ENCODE data around the gene CAMTA1. TPM values are rescaled to one million over a fixed set of nuclear protein-coding genes. Genes with fewer than 3 reads are reported as not detected.

CAMTA1 gene
- total RNA-seq, 4 donors from 2014 or later: 86.3 to 170 (median 132) TPM

- no peak overlapping the region for H3K27ac ChIP-seq
- H3K27me3 ChIP-seq: no peaks in the 10 kb centered on the region
- no peak overlapping the region for H3K4me3 ChIP-seq
- TF ChIP-seq POLR2A (IDR thresholded peaks at IDR 0.05) (no peak), CTCF (IDR thresholded peaks at IDR 0.05) (no peak), POLR2AphosphoS5 (IDR thresholded peaks at IDR 0.05) (no peak), EP300 (IDR thresholded peaks at IDR 0.05) (no peak)
- peaks cover 0 to 5% (median 0%) of the 10 kb centered on the region in 3 donors for H3K9me3 ChIP-seq
- no peaks in the 10 kb centered on the region for H3K4me1 ChIP-seq
- WGBS, 2 donors (ENCODE audit: low coverage in 1 of 2): 100% methylated on average over 1 of the region's 6 CpGs; no CpG with 5 or more reads in 1 of the 2 donors
- H3K36me3 ChIP-seq: no peaks in the 10 kb centered on the region
- no peak for ATAC-seq
Measured at GRCh38 chr1:7422081-7422480, 636.8 kb downstream of the CAMTA1 start.

DNA sequence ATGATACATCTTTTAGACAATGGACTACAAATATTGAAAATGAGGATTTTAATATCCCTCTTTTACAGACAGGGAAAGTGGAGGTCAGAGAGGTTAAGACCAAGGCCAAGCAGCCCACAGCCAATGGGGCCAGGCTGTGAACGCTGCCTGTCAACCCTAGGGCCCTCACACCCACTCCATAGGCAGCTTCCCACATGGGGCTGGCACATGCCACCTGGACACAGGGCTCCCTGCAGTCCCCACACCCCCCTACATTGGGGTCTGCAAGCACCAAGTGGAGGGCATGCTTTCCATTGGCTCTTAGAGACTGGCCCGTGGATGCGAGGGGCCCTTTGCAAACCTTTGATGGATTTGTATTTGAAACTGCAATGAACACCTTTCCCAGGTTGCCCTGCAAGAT is 637.3 kb downstream of the CAMTA1 start:
- no peak for ATAC-seq
- WGBS, 2 donors (ENCODE audit: low coverage in 1 of 2): 89% methylated on average over 3 of the region's 3 CpGs; no CpG with 5 or more reads in 1 of the 2 donors
- no peaks in the 10 kb centered on the region for H3K4me1 ChIP-seq
- peaks cover 0 to 5% (median 0%) of the 10 kb centered on the region in 3 donors for H3K9me3 ChIP-seq
- no peak overlapping the region for H3K4me3 ChIP-seq
- H3K27me3 ChIP-seq: no peaks in the 10 kb centered on the region
- TF ChIP-seq POLR2AphosphoS5 (IDR thresholded peaks at IDR 0.05) (no peak), CTCF (IDR thresholded peaks at IDR 0.05) (no peak), EP300 (IDR thresholded peaks at IDR 0.05) (no peak)
- H3K27ac ChIP-seq: no peak overlapping the region
- no peaks in the 10 kb centered on the region for H3K36me3 ChIP-seq

- H3K4me3 ChIP-seq: no peak overlapping the region
- TF ChIP-seq EP300 (IDR thresholded peaks at IDR 0.05): no peak
- TF ChIP-seq POLR2A (IDR thresholded peaks at IDR 0.05): no peak
- TF ChIP-seq POLR2AphosphoS5 (IDR thresholded peaks at IDR 0.05): no peak
- TF ChIP-seq CTCF (IDR thresholded peaks at IDR 0.05): no peak
- H3K36me3 ChIP-seq: no peaks in the 10 kb centered on the region
- H3K4me1 ChIP-seq: no peaks in the 10 kb centered on the region
- no CpG with 5 or more reads among the region's 9 CpGs for WGBS, 2 donors (ENCODE audit: low coverage in 1 of 2)
- no peaks in the 10 kb centered on the region for H3K27me3 ChIP-seq
- ATAC-seq: no peak
- peaks cover 0 to under 1% (median 0%) of the 10 kb centered on the region in 3 donors for H3K9me3 ChIP-seq
- H3K27ac ChIP-seq: no peak overlapping the region
Measured at GRCh38 chr1:7422966-7423365, 637.7 kb downstream of the CAMTA1 start.

DNA sequence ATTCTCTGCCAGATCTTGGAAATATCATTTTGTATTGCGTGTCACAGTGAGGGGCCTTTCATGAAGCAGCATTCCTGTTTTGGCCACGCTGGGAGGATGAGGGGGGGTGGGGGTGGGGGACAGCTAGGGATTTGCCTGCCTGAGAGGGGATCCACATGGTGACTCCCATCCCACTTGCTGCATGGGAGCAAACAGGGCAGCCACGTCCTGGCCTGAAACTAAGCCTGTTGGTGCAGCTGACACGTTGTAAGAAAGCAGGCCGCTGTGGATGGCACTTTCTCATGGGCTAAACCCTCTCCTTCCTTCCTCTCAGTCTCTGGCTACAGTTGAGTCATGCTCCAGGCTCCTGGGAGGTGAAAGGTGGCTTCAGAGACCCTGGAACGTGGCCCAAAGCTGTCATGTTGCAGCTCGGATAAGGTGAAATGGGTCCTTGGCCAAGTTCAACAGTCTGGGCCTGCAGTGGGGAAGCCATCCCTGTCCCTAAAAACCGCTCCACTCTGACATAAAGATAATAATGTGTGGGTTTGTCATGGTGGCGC is 639.2 kb downstream of the CAMTA1 start:
- H3K27ac ChIP-seq: no peak overlapping the region
- TF ChIP-seq POLR2A (IDR thresholded peaks at IDR 0.05) (no peak), EP300 (IDR thresholded peaks at IDR 0.05) (no peak), CTCF (IDR thresholded peaks at IDR 0.05) (no peak), POLR2AphosphoS5 (IDR thresholded peaks at IDR 0.05) (no peak)
- H3K4me1 ChIP-seq: no peaks in the 10 kb centered on the region
- no peak for ATAC-seq
- no peaks in the 10 kb centered on the region for H3K27me3 ChIP-seq
- H3K4me3 ChIP-seq: no peak overlapping the region
- 86 to 100% methylated on average over 3 to 4 of the region's 9 CpGs for WGBS, 2 donors (ENCODE audit: low coverage in 1 of 2)
- no peaks in the 10 kb centered on the region for H3K36me3 ChIP-seq
- no peaks in the 10 kb centered on the region for H3K9me3 ChIP-seq

- TF ChIP-seq POLR2A (IDR thresholded peaks at IDR 0.05) (no peak), EP300 (IDR thresholded peaks at IDR 0.05) (no peak), POLR2AphosphoS5 (IDR thresholded peaks at IDR 0.05) (no peak), CTCF (IDR thresholded peaks at IDR 0.05) (no peak)
- Histone ChIP-seq H3K27ac (no peak overlapping the region), H3K27me3 (no peaks in the 10 kb centered on the region), H3K9me3 (no peaks in the 10 kb centered on the region), H3K36me3 (no peaks in the 10 kb centered on the region), H3K4me1 (no peaks in the 10 kb centered on the region), H3K4me3 (no peak overlapping the region)
- ATAC-seq: no peak
- 92 to 95% methylated on average over 3 to 4 of the region's 6 CpGs for WGBS, 2 donors (ENCODE audit: low coverage in 1 of 2)
Measured at GRCh38 chr1:7425229-7425628, 640.0 kb downstream of the CAMTA1 start.
